Head of caudate nucleus (tissue), 42 donors: ENCODE results near the gene ADAMTS2.
"Not testable (repeated sequence)": the region's sequence is repeated elsewhere in the genome, so short reads cannot be mapped to it uniquely, and the experiment has no call there.

Experiments
- DNase-seq, 42 donors: peaks; one replicate each; pipeline versions ENCODE4 v3.0.0 to v3.0.0-alpha.2; 2020 to 2021; ENCODE audit warnings: mixed read lengths in 7 of 42
- intact Hi-C: fragments of 100-400 bp; cut with DNase I; formaldehyde crosslinking; loops from one replicate; pipeline ENCODE4 v1.15.0; 2022

ADAMTS2 gene

DNA sequence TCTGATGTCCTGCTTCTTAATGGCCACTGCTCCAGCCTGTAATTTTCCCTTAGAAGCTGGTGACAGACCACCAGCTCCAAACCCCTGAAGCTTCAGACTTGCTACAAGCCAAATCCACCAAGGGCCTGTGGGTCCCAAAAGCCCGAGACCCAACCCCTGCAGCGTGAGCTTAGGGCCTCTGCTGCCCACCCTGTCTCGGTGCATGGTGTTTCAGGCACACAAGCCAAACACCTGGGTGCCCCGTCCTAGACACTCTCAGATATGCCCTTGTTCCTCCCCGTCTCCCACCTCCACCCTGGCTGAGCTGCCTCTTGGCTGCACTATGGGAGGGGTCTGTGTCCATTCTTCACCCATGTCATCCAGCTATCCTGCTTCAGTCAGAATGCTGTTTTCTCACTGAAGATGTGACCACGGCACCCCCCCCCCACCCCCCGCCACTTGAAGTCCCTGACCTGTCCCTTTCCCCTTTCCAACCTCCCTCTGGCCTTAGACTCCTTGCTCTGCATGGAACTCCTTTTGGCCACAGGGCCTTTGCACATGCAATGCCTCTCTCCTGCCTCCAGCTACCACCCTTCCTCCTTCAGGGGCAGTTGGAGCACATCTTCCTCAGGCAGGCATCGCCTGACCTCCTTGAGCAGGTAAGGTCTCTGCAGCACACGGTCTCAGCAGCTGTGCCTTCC lies 229.3 kb downstream of the ADAMTS2 start:
- peak in 7 of 42 donors; percentile 1 to 25 (median 7) for DNase-seq

DNA sequence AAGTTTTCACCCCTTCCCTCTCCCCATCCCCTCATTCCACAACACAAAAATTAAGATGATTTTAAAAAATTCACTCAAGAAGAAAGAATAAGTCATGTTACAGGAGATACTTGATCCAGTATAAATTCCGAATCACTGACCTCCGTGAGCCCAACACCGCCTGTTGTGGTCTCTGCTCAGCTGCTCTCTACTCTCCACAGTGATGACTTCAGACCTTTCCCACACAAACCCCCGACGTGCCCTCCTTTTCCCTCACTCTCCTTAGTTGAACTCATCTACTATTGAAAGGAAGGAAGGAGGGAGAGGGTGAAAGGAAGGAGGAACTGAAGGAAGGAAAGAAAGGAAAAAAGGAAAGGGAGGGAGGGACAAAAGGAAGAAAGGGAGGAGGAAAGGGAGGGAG lies 230.0 kb downstream of the ADAMTS2 start:
- DNase-seq = peak in 4 of 42 donors; percentile 1 to 22 (median 9)
- intact Hi-C loops = no loop called here

More for the DNA sequence above, 229.3 kb downstream of the ADAMTS2 start:
- intact Hi-C loops = no loop called here

DNA sequence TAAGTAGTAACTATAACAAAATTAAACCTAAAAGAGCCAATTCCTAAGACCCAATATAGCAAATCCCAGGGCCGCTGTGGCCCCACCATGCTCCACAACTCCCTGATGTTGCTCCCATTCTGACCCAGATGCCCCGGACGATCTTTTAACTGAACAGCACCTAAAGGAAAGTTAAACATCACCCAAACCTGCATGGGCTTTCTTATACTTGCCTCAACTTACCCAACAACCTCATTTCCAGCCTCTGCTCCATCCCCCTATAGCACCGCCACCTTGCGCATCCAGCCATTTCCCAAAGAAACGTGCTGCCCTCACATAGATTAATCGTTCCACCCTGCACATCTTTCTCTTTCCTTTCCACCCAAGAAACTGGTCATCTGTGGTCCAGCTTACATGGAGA lies 230.5 kb downstream of the ADAMTS2 start:
- DNase-seq = peak in 5 of 42 donors; percentile 2 to 10 (median 8)
- intact Hi-C loops = no loop called here

DNA sequence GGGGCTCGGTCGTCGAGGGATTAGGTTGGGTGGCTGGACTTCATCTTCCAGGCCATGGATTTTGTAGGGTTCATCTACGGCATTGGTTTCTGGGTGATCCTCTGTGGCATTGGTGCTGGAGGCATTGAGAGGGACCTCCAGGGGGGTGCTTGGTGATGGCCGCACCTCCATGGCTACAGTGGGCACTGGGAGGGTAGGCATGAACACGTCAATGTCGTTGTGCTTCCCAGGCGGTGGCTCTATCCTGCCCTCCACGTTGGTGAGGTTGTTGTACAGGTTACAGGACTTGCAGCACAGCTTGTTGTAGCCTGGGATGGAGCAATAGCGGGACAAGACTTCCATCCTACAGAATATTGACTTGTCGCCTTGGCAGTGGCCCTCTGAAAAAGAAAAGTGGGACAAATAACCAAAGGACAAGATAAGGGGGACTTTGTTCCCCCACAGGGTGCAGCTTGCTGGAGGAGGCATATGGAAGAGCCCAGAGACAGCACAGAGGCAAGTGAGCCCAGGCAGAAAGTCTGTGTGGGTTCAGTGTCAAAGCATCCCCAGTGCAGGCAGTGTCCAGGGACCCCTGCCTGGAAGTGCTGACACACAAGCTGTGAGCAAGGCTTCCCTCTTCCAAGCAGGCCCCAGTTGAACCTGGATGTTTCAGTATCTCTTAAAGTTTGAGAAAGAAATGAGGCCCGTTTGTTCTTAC lies 231.2 kb downstream of the ADAMTS2 start:
- intact Hi-C loops = no loop called here
- DNase-seq = peak in 4 of 42 donors; percentile 2 to 22 (median 10)

DNA sequence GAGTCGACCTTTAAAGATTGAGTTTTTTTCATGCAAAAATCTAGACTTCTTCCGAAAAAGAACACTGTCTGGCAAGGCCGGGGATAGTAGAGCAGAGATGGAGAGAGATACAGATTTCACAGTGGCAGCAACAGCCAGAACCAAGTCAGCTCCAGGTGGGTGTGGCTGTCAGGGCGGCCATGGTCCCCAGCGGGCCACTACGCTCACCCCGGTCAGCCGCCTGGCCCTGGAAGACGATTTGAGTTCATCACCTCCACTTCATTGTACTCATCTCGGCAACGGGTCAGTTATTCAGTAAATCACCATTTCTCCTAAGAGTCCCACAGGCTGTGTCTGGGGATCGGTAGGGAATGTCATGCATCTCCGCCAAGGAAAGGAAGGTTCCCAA lies 232.1 kb downstream of the ADAMTS2 start:
- intact Hi-C loops = no loop called here
- peak in 3 of 42 donors; percentile 10 to 38 (median 17) for DNase-seq

DNA sequence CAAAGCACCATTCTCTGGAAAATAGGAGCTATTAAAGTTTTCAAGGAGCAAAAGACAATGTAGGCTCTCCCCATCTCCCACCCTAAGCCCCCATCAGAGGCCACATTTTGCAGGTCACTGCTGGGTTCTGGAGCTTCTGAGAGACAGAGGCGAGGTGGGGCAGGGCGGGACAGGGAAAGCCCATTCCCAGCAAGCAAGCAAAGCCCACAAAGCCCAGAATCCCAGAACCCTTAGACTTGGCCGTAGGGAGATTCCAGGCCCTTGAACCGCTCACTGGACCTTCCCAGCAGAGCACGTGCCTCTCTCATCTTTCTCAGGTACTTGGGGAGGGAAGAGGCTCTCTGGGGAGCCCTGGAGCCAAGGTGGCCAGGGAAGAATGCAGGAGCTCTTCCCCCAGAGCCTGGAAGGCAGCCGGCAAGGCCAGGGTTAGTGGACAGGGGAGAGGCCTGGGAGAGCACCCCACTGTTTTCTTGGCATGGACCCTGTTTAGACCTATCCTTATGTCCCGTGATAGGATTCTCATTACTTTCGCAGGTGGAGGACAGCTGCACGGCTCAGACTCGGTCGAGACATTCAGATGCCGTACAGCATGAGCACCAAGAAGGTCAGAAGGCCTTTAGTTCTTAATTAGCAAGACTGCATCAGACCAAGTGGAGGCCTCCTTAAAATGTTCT lies 232.7 kb downstream of the ADAMTS2 start:
- intact Hi-C loops = no loop called here
- DNase-seq = peak in 3 of 42 donors; percentile 8 to 22 (median 21)

DNA sequence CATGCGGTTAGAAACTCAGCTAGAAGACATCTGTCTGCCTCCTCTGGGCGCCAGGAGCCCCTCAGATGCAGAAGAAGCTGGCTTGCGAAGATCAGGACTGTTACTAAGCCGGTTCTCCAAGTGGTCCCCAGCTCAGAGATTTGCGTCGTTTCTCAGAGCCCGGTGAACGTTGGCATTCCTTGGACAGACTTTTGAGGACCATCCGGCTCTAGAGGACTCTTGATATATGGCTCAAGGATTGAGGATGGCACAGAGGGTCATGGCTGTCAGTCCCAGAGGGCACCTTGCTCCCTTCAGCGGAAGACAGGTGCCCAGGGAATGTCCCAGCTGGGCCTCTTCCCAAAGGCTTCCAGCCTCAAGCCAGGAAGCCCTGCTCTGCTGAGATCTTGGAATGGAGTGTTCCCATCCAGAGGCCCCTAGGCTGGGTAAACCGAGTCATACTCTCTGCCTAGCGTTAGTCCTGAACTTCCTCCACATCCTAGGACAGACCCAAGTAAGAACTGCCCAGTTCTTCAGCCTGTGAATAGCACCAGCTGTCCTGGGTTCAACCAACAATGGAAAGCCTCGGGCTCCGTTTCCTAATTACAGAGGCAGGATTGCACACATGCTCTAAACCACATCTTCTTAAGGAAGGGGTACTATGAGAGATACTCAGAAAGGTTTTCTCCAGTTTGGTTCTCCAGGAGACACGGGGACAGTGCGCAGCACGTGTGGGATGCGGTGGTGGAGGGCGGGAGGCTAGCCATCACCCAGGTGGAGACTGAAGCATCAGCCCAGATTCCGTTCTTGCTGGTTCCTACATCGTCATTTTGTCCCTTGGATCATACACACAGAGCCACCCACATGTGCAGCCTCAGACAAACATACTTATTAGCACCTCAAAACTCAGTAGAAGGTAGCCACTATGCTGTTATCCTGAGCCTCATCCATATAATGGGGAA lies 233.7 kb downstream of the ADAMTS2 start:
- peak in 2 of 42 donors; percentile 8 to 12 for DNase-seq
- intact Hi-C loops = no loop called here

DNA sequence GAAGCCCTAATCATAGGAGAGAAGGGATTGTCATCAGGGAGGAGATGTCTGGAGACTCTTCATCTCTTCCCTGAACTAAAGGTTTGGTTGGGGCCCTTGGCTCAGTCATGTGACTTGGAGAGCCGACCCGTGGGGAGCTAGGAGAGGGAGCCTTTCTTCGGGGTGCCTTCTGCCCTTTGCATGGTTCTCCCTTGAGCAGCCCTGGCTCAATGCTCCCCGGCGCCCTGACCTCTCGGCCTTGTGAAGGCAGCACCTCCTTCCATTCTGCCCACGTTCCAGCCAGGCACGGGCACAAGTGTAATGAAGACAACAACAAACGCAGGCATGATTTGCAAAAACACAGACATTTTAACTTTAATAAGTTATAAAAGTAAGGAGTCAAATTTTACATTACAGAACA lies 234.7 kb downstream of the ADAMTS2 start:
- intact Hi-C loops = no loop called here
- DNase-seq = no peak

DNA sequence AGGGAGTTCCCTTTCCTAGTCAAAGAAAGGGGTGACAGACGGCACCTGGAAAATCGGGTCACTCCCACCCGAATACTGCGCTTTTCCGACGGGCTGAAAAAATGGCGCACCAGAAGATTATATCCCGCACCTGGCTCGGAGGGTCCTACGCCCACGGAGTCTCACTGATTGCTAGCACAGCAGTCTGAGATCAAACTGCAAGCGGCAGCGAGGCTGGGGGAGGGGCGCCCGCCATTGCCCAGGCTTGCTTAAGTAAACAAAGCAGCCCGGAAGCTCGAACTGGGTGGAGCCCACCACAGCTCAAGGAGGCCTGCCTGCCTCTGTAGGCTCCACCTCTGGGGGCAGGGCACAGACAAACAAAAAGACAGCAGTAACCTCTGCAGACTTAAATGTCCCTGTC lies 244.0 kb downstream of the ADAMTS2 start:
- DNase-seq, intact Hi-C loops: not testable (repeated sequence)

DNA sequence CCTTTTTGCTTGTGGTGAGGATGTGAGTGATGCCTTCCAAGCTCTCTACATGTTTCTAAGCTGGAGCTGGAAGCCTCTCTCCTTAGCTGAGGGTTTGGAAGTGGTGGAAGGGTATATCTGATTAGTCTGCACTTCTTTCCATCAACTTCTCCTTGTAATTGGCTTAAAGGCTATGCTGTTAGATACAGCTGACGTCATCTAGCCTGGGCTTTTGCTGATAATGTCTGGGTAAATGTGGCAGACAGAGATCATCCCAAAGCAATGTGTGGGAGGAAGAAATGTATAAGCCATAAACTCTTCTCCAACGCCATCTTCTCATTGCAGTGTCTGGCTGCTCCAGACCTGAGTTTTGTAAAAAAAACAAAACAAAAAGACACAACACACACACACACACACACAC lies 255.8 kb downstream of the ADAMTS2 start:
- intact Hi-C loops = no loop called here
- no peak for DNase-seq

DNA sequence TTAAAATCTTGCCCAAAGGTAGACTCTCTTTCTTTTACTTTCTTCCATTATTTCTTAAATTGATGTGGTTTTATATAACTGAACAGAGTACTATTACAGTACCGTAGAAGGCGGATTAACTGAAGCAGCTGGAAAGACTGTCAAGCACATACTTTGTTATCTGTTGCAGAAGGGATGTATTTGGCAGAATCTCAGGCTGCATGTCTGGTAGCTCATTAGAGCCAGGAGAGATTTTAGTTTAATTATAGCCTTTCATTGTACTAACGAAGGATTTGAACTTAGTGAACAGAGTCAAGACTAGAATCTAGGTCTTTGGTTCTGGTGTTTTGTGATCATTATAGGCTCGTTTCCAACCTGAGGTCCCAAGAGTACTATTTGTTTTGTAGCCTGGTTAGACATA lies 264.5 kb downstream of the ADAMTS2 start:
- no peak for DNase-seq
- intact Hi-C loops = no loop called here

DNA sequence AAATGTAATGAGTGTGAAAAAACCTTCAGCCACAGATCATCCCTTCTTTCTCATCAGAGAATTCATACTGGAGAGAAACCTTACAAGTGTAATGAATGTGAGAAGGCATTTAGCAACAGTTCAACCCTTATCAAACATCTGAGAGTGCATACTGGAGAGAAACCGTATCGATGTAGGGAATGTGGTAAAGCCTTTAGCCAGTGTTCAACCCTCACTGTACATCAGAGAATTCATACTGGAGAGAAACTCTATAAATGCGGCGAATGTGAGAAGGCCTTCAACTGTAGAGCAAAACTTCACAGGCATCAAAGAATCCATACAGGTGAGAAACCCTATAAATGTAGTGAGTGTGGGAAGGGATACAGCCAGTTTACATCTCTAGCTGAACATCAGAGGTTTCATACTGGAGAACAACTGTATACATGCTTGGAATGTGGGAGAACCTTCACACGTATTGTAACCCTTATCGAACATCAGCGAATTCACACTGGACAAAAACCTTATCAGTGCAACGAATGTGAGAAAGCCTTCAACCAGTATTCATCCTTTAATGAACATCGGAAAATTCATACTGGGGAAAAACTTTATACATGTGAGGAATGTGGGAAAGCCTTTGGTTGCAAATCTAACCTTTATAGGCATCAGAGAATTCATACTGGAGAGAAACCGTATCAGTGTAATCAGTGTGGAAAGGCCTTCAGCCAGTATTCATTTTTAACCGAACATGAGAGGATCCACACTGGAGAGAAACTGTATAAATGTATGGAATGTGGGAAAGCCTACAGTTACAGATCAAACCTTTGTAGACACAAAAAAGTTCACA lies 265.9 kb downstream of the ADAMTS2 start:
- intact Hi-C loops = no loop called here
- DNase-seq = no peak

DNA sequence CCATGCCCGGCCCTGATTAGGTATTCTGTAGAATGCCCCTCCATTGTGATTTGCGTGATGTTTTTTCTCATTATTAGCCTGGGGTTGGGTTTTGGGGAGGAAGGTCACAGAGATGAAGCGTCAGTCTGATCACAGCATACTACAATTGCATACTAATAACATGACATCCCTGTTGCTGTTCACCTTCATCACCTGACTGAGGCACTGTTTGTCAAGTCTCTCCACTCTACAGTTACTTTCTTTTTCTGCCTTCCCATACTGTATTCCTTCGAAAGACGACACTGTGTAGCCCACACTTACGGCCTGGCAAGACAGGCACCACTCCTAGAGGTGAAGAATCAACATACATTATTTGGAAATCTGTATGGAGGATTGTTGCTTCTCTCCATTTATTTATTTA lies 279.6 kb downstream of the ADAMTS2 start:
- DNase-seq = no peak
- intact Hi-C loops = loop anchor here (10.0 kb wide), 1 partner anchor 121 kb away; the partner anchor contains the start of gene ZNF454

DNA sequence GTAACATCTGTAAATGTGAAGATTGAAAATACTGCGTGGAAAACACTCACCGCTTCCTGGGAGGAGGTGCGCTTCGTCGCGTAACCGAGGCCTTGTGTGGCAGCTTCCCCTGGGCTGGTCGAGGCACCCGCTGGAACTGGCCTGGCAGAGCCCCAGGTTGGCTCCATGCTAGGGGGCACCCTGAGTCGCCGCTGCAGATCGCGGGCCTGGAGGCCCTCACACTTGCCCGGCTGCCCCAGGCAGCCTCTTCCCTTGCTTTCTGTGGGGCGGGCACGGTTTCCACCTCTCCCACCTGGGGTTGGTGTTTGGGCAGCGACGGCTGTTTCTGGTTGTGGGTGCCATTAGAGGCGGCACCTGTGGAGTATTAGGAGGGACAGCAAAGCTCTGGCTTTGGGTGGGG lies 284.2 kb downstream of the ADAMTS2 start:
- peak in 5 of 42 donors; percentile 4 to 18 (median 11) for DNase-seq
- intact Hi-C loops = loop anchor here (5.0 to 10.0 kb wide), 3 partner anchors 34 to 204 kb away; partner anchors contain the start of genes ZNF354B and ZNF454
